ENCODE measurements around the gene MYH15. TPM values are rescaled to one million over a fixed set of nuclear protein-coding genes. Genes with fewer than 3 reads are reported as not detected.

Gene MYH15
- under 1 TPM; 0.22 to 0.54 (median 0.32) TPM for total RNA-seq
- 0.29 TPM for polyA plus RNA-seq
- long read RNA-seq, donor 1, partial matches to known transcripts, result 2 of 3 reads
- long read RNA-seq, donor 1, other reads (novel, unspliced or antisense), result 1 of 3 reads
- long read RNA-seq, donor 2, result 0 reads
- long read RNA-seq, donor 3, partial matches to known transcripts, result 1 of 3 reads
- long read RNA-seq, donor 3, other reads (novel, unspliced or antisense), result 2 of 3 reads
- long read RNA-seq, donor 4, partial matches to known transcripts, result 0 of 4 reads
- long read RNA-seq, donor 4, other reads (novel, unspliced or antisense), result 4 of 4 reads

DNA sequence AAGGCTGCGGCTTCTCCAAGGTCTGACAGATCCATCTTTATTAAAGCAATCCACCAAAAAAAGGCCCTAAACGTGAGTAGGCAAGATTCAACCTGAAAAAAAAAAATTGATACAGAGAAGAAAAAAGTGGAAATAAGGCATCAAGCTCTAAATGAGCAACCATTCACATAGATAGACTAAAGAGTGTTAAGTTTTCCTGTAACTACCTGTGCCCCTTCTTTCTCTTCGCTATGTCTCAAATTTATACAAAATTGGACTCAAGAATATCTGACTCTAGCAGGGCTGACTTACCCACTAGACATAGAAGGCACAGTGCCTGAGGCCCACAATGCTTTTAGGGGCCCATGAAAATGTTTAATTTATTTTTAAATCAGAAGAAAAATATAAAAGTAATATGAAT, at the start of gene MYH15:
TSS of gene MYH15 (minus strand) at position 101 of the 400 bp plus-strand sequence. CDS start at position 35, 66 bp downstream.
- H3K4me3 ChIP-seq (ENCODE audit: low read length), result no peak within 1 kb of the TSS
- ATAC-seq, result no peak

DNA sequence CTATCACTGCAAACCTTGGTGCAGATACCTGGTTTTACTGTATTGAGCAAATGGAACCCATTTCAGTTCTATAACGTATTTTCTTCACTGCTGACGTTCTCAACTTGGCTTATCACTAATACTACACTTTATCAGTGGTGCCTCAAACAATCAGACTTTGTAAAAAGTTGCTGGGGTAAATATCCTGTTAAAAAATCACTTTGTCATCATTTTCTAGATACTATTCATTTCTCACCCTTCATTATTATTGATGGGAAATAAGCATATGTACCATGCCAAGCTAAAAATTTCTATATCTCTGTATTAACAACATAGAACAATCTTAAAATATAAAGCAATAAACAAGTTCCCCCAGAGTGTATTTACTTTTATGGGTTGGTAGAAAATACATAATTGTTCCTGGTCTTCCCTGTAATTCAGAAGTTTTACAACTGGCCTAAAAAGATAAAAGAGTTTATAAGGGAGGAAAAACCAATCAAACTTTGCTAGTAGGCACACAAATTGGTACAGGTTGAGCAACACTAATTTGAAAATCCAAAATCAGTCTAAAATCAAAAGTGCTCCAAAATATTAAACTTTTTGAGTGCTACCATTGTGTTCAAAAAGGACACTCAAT, 45.7 kb upstream of the MYH15 start:
- H3K4me3 ChIP-seq (ENCODE audit: low read length), result no peak overlapping the region
- no peaks in the 10 kb centered on the region for H3K27me3 ChIP-seq (ENCODE audit: control insufficient read depth, insufficient read depth)
- intact Hi-C loops (cut with DNase I), result no loop called here
- H3K4me1 ChIP-seq (ENCODE audit: control insufficient read depth, insufficient read depth, low read length), result no peaks in the 10 kb centered on the region
- no peak overlapping the region for H3K27ac ChIP-seq (ENCODE audit: low read length)
- H3K9me3 ChIP-seq (ENCODE audit: control insufficient read depth, low read length), result no peaks in the 10 kb centered on the region
- 61% methylated on average over 2 of the region's 2 CpGs for WGBS
- no peak for ATAC-seq
- DNase-seq, result no peak

More for the DNA sequence above, at the start of gene MYH15:
- 92% methylated on average over 3 of the region's 3 CpGs for WGBS
- Histone ChIP-seq H3K27ac (ENCODE audit: low read length) (no peak within 1 kb of the TSS), H3K9me3 (ENCODE audit: control insufficient read depth, low read length) (no peaks in the 10 kb centered on the region), H3K27me3 (ENCODE audit: control insufficient read depth, insufficient read depth) (no peaks in the 10 kb centered on the region), H3K4me1 (ENCODE audit: control insufficient read depth, insufficient read depth, low read length) (no peaks in the 10 kb centered on the region)
- no peak for DNase-seq
- intact Hi-C loops (cut with DNase I), result no loop called here

DNA sequence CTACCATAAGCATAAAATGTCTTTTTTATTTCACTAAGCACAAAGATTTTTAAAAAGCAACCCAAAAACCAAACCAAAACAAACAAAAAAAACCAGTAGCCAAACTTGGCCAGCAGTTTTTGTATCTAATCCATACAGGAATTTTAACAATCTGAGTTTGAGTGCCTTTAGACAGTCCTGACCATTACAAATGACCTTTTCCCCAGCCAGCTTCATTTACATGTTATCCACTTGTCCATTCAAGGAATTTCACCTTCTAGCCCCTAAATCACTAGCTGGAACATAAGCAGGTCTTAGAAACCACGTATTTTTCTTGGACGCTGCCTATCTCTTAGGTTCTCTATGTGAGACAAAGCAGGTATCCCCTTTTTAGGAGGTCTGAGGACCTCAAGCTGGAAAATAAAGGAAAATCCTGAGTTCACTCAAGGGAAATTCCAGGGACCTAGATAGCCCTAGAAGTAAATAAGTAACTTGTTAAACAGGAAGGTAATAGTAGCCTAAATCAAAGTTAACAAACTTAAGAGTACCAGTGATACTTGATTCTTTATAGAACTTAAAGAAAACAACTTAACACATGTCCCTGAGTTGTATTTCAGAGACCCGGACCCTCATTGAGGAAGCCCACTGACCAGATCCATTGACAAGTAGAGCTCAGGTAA, 44.6 kb upstream of the MYH15 start:
- H3K4me3 ChIP-seq (ENCODE audit: low read length), result no peak overlapping the region
- WGBS, result 61% methylated on average over 3 of the region's 3 CpGs
- no peaks in the 10 kb centered on the region for H3K9me3 ChIP-seq (ENCODE audit: control insufficient read depth, low read length)
- no peak overlapping the region for H3K27ac ChIP-seq (ENCODE audit: low read length)
- intact Hi-C loops (cut with DNase I), result loop anchor here in 1 of 4 donors (5.0 kb wide), 1 partner anchor 68 kb away; no protein-coding TSS in a partner anchor
- DNase-seq (no peak), ATAC-seq (peak in 1 of 2 donors; percentile 13)
- no peaks in the 10 kb centered on the region for H3K4me1 ChIP-seq (ENCODE audit: control insufficient read depth, insufficient read depth, low read length)
- no peaks in the 10 kb centered on the region for H3K27me3 ChIP-seq (ENCODE audit: control insufficient read depth, insufficient read depth)

DNA sequence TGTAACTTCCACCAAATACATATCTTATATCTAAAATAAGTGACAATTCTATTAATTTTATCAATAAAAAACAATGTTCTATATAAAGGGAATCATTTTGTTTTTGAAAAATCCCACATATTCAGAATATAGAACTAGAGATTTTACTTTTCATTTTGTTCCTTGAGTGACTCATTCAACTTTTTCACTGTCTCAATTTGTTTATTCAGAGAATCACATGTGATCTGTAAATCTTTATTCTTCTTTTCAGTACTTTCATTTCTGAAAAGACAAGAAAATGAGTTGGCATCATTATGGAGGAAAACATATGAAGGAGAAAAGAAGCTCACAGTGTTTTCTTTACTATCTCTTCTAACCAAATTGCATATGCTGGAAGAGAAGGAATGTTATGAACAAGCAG, 43.8 kb upstream of the MYH15 start:
- Histone ChIP-seq H3K4me1 (ENCODE audit: control insufficient read depth, insufficient read depth, low read length) (no peaks in the 10 kb centered on the region), H3K27ac (ENCODE audit: low read length) (no peak overlapping the region), H3K27me3 (ENCODE audit: control insufficient read depth, insufficient read depth) (no peaks in the 10 kb centered on the region), H3K9me3 (ENCODE audit: control insufficient read depth, low read length) (no peaks in the 10 kb centered on the region), H3K4me3 (ENCODE audit: low read length) (no peak overlapping the region)
- DNase-seq (no peak), ATAC-seq (no peak)
- intact Hi-C loops (cut with DNase I), result loop anchor here in 1 of 4 donors (5.0 kb wide), 1 partner anchor 67 kb away; no protein-coding TSS in a partner anchor

DNA sequence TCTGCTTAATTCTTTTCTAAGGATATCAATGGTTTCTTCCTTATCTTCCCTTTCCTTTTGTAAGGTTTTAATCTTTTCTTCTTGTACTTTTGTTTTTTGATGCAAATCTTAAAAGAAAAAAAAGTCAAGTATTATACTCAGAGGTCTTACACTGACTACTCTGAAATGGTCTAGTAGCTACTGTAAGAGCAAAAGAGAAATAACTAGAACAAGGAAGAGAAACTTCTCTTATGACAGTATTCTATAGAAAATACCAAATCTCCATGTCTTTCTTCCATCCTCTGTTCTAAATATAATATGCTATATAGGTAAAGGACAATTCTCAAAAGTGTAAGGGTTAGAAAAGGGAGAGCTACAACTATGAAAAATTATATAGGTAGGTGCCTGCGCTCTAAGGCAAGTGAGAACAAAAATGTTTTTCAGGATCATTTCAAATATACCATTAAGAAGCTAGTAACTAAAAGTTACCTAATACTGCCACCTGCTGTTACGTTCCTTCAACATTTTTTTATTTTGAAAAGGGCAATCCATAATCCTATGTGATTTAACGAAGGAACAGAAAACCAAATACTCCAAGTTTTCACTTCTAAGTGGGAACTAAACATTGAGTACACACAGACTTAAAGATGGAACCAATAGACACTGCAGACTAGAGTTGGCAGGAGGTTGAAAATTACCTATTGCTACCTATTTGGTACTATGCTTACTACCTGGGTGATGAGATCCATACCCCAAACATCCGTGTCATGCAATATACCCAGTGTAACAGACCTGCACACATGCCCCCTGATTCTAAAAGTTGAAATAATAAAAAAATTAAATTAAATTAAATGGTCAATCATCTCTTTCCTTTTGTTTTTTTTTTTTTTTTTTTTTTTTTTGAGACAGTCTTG, 42.1 kb upstream of the MYH15 start:
- Histone ChIP-seq H3K27me3 (ENCODE audit: control insufficient read depth, insufficient read depth) (no peaks in the 10 kb centered on the region), H3K27ac (ENCODE audit: low read length) (no peak overlapping the region), H3K9me3 (ENCODE audit: control insufficient read depth, low read length) (no peaks in the 10 kb centered on the region), H3K4me1 (ENCODE audit: control insufficient read depth, insufficient read depth, low read length) (no peaks in the 10 kb centered on the region), H3K4me3 (ENCODE audit: low read length) (no peak overlapping the region)
- intact Hi-C loops (cut with DNase I), result loop anchor here (2.0 to 5.0 kb wide), 3 partner anchors 62 to 65 kb away; no protein-coding TSS in a partner anchor
- 47% methylated on average over 4 of the region's 4 CpGs for WGBS
- no peak for DNase-seq
- ATAC-seq, result peak; percentile 39 to 64

DNA sequence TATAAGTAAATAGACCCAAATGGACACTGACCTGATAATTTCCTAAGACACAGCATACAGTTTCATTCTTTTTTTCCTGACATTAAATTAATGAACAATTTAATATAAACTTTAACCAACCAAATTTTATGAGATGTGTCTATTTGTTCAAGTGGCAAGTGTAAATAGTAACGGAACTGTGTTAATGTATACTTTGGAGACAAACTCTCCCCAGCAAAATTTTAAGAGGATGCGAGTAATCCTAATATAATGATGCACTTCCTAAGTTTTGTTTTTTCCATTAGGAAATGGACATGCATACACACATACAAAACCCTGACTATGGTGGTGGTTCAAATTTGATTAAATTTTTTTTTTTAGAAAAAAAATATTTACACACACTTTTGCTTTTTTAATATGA, 38.5 kb upstream of the MYH15 start:
- H3K27ac ChIP-seq (ENCODE audit: low read length), result no peak overlapping the region
- 96% methylated on average over 2 of the region's 2 CpGs for WGBS
- intact Hi-C loops (cut with DNase I), result no loop called here
- no peaks in the 10 kb centered on the region for H3K4me1 ChIP-seq (ENCODE audit: control insufficient read depth, insufficient read depth, low read length)
- no peak for ATAC-seq
- H3K27me3 ChIP-seq (ENCODE audit: control insufficient read depth, insufficient read depth), result no peaks in the 10 kb centered on the region
- no peak overlapping the region for H3K4me3 ChIP-seq (ENCODE audit: low read length)
- DNase-seq, result no peak
- H3K9me3 ChIP-seq (ENCODE audit: control insufficient read depth, low read length), result no peaks in the 10 kb centered on the region

DNA sequence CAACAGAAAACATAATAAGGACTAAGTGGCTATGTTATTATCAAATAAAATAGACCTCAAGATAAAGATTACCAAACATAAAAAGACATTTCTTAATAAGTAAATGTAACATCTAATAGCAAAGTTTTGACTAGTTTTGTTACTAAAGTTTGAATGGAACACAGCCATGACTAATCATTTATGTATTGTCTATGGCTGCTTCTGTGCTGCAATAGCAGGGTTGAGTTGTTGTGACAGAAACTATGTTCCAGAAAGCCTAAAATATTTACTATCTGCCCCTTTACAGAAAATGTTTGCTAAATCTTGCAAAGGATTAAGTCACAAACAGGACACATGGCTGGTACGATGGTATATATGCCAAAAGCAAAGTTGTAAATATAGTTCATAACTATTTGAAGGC, 37.9 kb upstream of the MYH15 start:
- DNase-seq, result no peak
- Histone ChIP-seq H3K4me1 (ENCODE audit: control insufficient read depth, insufficient read depth, low read length) (no peaks in the 10 kb centered on the region), H3K9me3 (ENCODE audit: control insufficient read depth, low read length) (no peaks in the 10 kb centered on the region), H3K27ac (ENCODE audit: low read length) (no peak overlapping the region), H3K4me3 (ENCODE audit: low read length) (no peak overlapping the region), H3K27me3 (ENCODE audit: control insufficient read depth, insufficient read depth) (no peaks in the 10 kb centered on the region)
- 76% methylated on average over 1 of the region's 1 CpG for WGBS
- intact Hi-C loops (cut with DNase I), result no loop called here
- ATAC-seq, result no peak

DNA sequence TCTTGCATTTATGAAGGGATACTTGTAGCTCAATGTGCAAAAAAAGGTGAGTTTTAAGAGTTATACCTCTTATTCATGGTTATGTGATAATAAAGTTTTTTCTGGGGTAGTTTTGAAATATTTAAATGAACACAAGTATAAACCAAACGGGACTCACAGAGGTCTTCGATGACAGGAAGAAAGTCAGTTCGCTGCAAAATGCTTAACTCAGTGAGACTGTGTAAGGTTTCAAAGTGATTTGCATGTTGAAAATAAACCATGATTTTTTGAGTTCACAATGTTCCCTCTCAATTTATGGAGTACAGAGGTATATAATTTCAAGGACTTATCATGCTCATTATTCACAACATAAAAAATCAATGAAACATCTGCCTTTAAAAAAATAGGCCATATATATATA, 36.3 kb upstream of the MYH15 start:
- H3K4me3 ChIP-seq (ENCODE audit: low read length), result peak overlapping the region; percentile 47
- ATAC-seq, result peak in 1 of 2 donors; percentile 26
- 62% methylated on average over 3 of the region's 3 CpGs for WGBS
- H3K9me3 ChIP-seq (ENCODE audit: control insufficient read depth, low read length), result no peaks in the 10 kb centered on the region
- no peak overlapping the region for H3K27ac ChIP-seq (ENCODE audit: low read length)
- no peak for DNase-seq
- H3K27me3 ChIP-seq (ENCODE audit: control insufficient read depth, insufficient read depth), result no peaks in the 10 kb centered on the region
- intact Hi-C loops (cut with DNase I), result no loop called here
- H3K4me1 ChIP-seq (ENCODE audit: control insufficient read depth, insufficient read depth, low read length), result no peaks in the 10 kb centered on the region

DNA sequence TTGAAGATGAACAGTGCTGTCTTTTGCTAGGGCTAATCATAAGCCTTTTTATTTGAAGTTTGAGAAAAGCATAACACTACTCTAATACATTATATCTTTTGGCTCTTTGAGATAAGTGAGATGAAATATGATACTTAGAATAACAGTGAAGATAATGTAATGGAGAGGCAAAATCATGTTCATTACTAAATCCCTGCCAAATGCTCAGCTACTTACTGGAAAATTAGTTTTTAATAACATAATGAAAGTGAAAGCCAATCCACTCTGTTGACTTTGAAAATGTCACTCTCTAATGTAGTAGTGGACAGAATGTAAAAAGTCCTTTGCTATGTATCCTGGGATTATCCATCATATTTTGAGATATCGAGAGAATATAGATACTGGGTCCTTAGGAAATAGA, 35.9 kb upstream of the MYH15 start:
- 63% methylated on average over 1 of the region's 1 CpG for WGBS
- no peak overlapping the region for H3K27ac ChIP-seq (ENCODE audit: low read length)
- H3K9me3 ChIP-seq (ENCODE audit: control insufficient read depth, low read length), result no peaks in the 10 kb centered on the region
- DNase-seq (no peak), ATAC-seq (peak in 1 of 2 donors; percentile 31)
- no peaks in the 10 kb centered on the region for H3K27me3 ChIP-seq (ENCODE audit: control insufficient read depth, insufficient read depth)
- no peaks in the 10 kb centered on the region for H3K4me1 ChIP-seq (ENCODE audit: control insufficient read depth, insufficient read depth, low read length)
- intact Hi-C loops (cut with DNase I), result no loop called here
- peak overlapping the region; percentile 47 for H3K4me3 ChIP-seq (ENCODE audit: low read length)

DNA sequence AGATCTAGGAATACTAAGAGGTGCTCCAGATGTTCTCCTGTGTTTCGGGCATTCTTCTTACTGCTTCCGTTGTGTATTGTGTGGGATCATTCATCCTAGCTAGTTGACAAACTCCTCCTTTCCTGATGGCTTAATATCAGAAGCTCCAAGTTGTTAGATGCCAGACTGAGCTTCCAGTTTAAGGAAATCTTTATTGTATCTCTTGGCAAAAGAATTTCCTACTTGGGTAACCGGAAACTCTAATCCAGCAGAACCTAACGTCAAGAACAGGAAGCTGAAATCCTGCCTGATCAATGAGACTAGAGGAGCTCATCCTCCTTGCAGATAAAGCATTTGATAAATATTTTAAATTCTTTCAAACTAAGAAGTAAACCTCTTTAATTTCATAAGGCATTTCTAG, 27.7 kb upstream of the MYH15 start:
- DNase-seq (no peak), ATAC-seq (peak in 1 of 2 donors; percentile 37)
- no peaks in the 10 kb centered on the region for H3K27me3 ChIP-seq (ENCODE audit: control insufficient read depth, insufficient read depth)
- no peaks in the 10 kb centered on the region for H3K9me3 ChIP-seq (ENCODE audit: control insufficient read depth, low read length)
- H3K27ac ChIP-seq (ENCODE audit: low read length), result no peak overlapping the region
- peaks cover 3% of the 10 kb centered on the region for H3K4me1 ChIP-seq (ENCODE audit: control insufficient read depth, insufficient read depth, low read length)
- intact Hi-C loops (cut with DNase I), result no loop called here
- WGBS, result 52% methylated on average over 4 of the region's 4 CpGs
- no peak overlapping the region for H3K4me3 ChIP-seq (ENCODE audit: low read length)
